Putamen (tissue), 1 donor: ENCODE data around the gene TARBP2.

Experiments
- DNase-seq: peaks from one replicate; pipeline ENCODE4 v3.0.0-alpha.2; 2016; ENCODE audit warnings: low spot score

The TARBP2 gene

GRCh38 chr12:53500776-53501614, at the start of gene TARBP2:
TARBP2 (plus strand) TSS chr12:53501283; CDS start chr12:53501409, 126 bp downstream.
- DNase-seq = peak; percentile 100

GRCh38 chr12:53451661-53452158, 49.4 kb upstream of the TARBP2 start, which contains the start of gene PCBP2:
PCBP2 (plus strand) TSS chr12:53452102; CDS start chr12:53454801, 2,699 bp downstream.
- DNase-seq = peak; percentile 100

GRCh38 chr12:53452159-53453077, 48.7 kb upstream of the TARBP2 start:
- peak; percentile 91 for DNase-seq

- DNase-seq = no peak
Measured at GRCh38 chr12:53453953-53454640, 47.0 kb upstream of the TARBP2 start.

GRCh38 chr12:53454707-53455106, 46.4 kb upstream of the TARBP2 start:
- no peak for DNase-seq

GRCh38 chr12:53456654-53457366, 44.3 kb upstream of the TARBP2 start:
- no peak for DNase-seq

GRCh38 chr12:53459097-53459496, 42.0 kb upstream of the TARBP2 start:
- no peak for DNase-seq

GRCh38 chr12:53461059-53461458, 40.0 kb upstream of the TARBP2 start:
- no peak for DNase-seq

- no peak for DNase-seq
Measured at GRCh38 chr12:53461591-53461990, 39.5 kb upstream of the TARBP2 start.

GRCh38 chr12:53462935-53463334, 38.1 kb upstream of the TARBP2 start:
- no peak for DNase-seq

GRCh38 chr12:53463802-53464560, 37.1 kb upstream of the TARBP2 start:
- DNase-seq = no peak

- no peak for DNase-seq
Measured at GRCh38 chr12:53464685-53465418, 36.2 kb upstream of the TARBP2 start.

GRCh38 chr12:53465679-53466078, 35.4 kb upstream of the TARBP2 start:
- no peak for DNase-seq

- no peak for DNase-seq
Measured at GRCh38 chr12:53466640-53467039, 34.4 kb upstream of the TARBP2 start.

GRCh38 chr12:53467082-53467481, 34.0 kb upstream of the TARBP2 start:
- no peak for DNase-seq

GRCh38 chr12:53467880-53468279, 33.2 kb upstream of the TARBP2 start:
- DNase-seq = no peak

- no peak for DNase-seq
Measured at GRCh38 chr12:53468282-53468681, 32.8 kb upstream of the TARBP2 start.

GRCh38 chr12:53472056-53472582, 29.0 kb upstream of the TARBP2 start:
- DNase-seq = no peak

GRCh38 chr12:53474077-53474476, 27.0 kb upstream of the TARBP2 start:
- no peak for DNase-seq

- no peak for DNase-seq
Measured at GRCh38 chr12:53474819-53475218, 26.3 kb upstream of the TARBP2 start.
